Measurements from ENCODE around the gene CD4.
A peak's percentile ranks its signal among the peaks of the same experiment; 100 is the strongest.

Gene CD4

GRCh38 chr12:6810758-6811157 is 21.4 kb downstream of the CD4 start:
- no peak overlapping the region for H3K4me3 ChIP-seq (ENCODE audit: low read depth, low read length)

- no peak overlapping the region for H3K4me3 ChIP-seq (ENCODE audit: low read depth, low read length)
Measured at GRCh38 chr12:6813363-6813762, 24.0 kb downstream of the CD4 start.

GRCh38 chr12:6816598-6816997 is 27.3 kb downstream of the CD4 start:
- H3K4me3 ChIP-seq (ENCODE audit: low read depth, low read length): no peak overlapping the region

GRCh38 chr12:6817098-6817497 is 27.8 kb downstream of the CD4 start:
- H3K4me3 ChIP-seq (ENCODE audit: low read depth, low read length): no peak overlapping the region

- H3K4me3 ChIP-seq (ENCODE audit: low read depth, low read length): no peak overlapping the region
Measured at GRCh38 chr12:6817662-6818157, 28.4 kb downstream of the CD4 start.

- no peak overlapping the region for H3K4me3 ChIP-seq (ENCODE audit: low read depth, low read length)
Measured at GRCh38 chr12:6818222-6818621, 28.9 kb downstream of the CD4 start.

GRCh38 chr12:6818645-6819044 is 29.3 kb downstream of the CD4 start:
- no peak overlapping the region for H3K4me3 ChIP-seq (ENCODE audit: low read depth, low read length)

- no peak overlapping the region for H3K4me3 ChIP-seq (ENCODE audit: low read depth, low read length)
Measured at GRCh38 chr12:6819106-6820030, 30.0 kb downstream of the CD4 start.

- no peak overlapping the region for H3K4me3 ChIP-seq (ENCODE audit: low read depth, low read length)
Measured at GRCh38 chr12:6820166-6820565, 30.8 kb downstream of the CD4 start.

- H3K4me3 ChIP-seq (ENCODE audit: low read depth, low read length): peak within 1 kb of the TSS; percentile 60
Measured at GRCh38 chr12:6821591-6822425, 32.5 kb downstream of the CD4 start, which contains the start of gene GPR162. GPR162 (plus strand) TSS chr12:6821821; CDS start chr12:6823899, 2,078 bp downstream.

- no peak overlapping the region for H3K4me3 ChIP-seq (ENCODE audit: low read depth, low read length)
Measured at GRCh38 chr12:6822426-6823135, 33.3 kb downstream of the CD4 start.

GRCh38 chr12:6823182-6824084 is 34.1 kb downstream of the CD4 start:
- H3K4me3 ChIP-seq (ENCODE audit: low read depth, low read length): no peak overlapping the region

GRCh38 chr12:6824085-6824775 is 34.9 kb downstream of the CD4 start:
- no peak overlapping the region for H3K4me3 ChIP-seq (ENCODE audit: low read depth, low read length)

- H3K4me3 ChIP-seq (ENCODE audit: low read depth, low read length): peak overlapping the region; percentile 28
Measured at GRCh38 chr12:6824901-6825381, 35.6 kb downstream of the CD4 start.

GRCh38 chr12:6825398-6826124 is 36.2 kb downstream of the CD4 start:
- H3K4me3 ChIP-seq (ENCODE audit: low read depth, low read length): peak overlapping the region; percentile 28

GRCh38 chr12:6826125-6826733 is 36.9 kb downstream of the CD4 start:
- H3K4me3 ChIP-seq (ENCODE audit: low read depth, low read length): no peak overlapping the region

- no peak overlapping the region for H3K4me3 ChIP-seq (ENCODE audit: low read depth, low read length)
Measured at GRCh38 chr12:6826734-6827436, 37.6 kb downstream of the CD4 start.
